H7 (cell line): ENCODE measurements around the gene TNFRSF8. TPM values are rescaled to one million over a fixed set of nuclear protein-coding genes. Genes with fewer than 3 reads are reported as not detected.

Experiments
- DNase-seq: peaks from one replicate; pipeline ENCODE4 v3.0.0; 2012
- H3K27me3 ChIP-seq: 2 replicates; pipeline ENCODE4 v1.6.0; 2011; ENCODE audit warnings: mild to moderate bottlenecking, low read length; ENCODE audit not compliant: control insufficient read depth, insufficient read depth
- H3K36me3 ChIP-seq: replicated peaks from 2 replicates; pipeline ENCODE4 v1.5.1; 2011; ENCODE audit warnings: low read length; ENCODE audit not compliant: control insufficient read depth, insufficient read depth
- H3K4me3 ChIP-seq: 2 replicates; pipeline ENCODE4 v1.5.1; 2011; ENCODE audit warnings: low read depth, mild to moderate bottlenecking, control low read depth, low read length, moderate library complexity; ENCODE audit not compliant: insufficient read depth
- total RNA-seq: library from RNA; depleted of rRNA; stranded (reverse); fragments of >200 nt; shearing (Covaris generic); gene quantifications from 2 replicates; pipeline ENCODE4 v1.2.3, GENCODE V29; 2014

TNFRSF8 gene
- total RNA-seq, 1 experiment from 2014 or later = 16.0 TPM

GRCh38 chr1:12049616-12050015, 13.5 kb upstream of the TNFRSF8 start:
- Histone ChIP-seq H3K36me3 (no peaks in the 10 kb centered on the region), H3K4me3 (no peak overlapping the region), H3K27me3 (no peaks in the 10 kb centered on the region)
- peak; percentile 49 for DNase-seq

GRCh38 chr1:12051361-12051760, 11.7 kb upstream of the TNFRSF8 start:
- no peak for DNase-seq
- Histone ChIP-seq H3K4me3 (no peak overlapping the region), H3K36me3 (no peaks in the 10 kb centered on the region), H3K27me3 (no peaks in the 10 kb centered on the region; the same call in 1 of the 2 replicates)

DNA sequence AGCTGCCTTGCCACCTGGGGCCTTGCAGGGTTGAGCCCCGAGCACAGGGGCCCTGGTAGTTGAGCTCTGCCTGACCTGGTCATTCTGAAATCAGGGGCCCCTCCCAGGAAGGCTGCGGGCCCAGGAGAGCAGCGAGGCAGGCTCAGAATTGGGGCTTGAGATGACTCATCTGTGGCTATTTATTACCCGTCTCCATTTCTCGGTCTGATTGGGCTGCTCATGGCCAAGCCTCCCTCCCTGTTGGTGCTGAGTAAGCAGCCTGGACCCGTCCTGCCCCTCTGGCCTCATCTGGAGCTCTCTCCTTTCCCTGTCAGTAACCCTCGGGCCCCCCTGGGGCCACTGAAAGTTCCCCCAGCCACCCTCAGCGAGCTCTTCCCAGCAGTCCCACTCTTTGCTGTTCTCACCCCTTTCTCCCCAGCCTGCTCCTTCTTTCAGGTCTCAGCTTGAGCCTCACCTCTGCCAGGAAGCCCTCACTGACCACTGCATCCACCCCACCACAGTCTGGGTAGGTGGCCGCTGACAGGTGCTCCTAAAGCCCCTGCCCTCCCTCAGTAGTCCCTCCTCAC, 11.0 kb upstream of the TNFRSF8 start:
- no peak overlapping the region for H3K4me3 ChIP-seq
- peak; percentile 74 for DNase-seq

DNA sequence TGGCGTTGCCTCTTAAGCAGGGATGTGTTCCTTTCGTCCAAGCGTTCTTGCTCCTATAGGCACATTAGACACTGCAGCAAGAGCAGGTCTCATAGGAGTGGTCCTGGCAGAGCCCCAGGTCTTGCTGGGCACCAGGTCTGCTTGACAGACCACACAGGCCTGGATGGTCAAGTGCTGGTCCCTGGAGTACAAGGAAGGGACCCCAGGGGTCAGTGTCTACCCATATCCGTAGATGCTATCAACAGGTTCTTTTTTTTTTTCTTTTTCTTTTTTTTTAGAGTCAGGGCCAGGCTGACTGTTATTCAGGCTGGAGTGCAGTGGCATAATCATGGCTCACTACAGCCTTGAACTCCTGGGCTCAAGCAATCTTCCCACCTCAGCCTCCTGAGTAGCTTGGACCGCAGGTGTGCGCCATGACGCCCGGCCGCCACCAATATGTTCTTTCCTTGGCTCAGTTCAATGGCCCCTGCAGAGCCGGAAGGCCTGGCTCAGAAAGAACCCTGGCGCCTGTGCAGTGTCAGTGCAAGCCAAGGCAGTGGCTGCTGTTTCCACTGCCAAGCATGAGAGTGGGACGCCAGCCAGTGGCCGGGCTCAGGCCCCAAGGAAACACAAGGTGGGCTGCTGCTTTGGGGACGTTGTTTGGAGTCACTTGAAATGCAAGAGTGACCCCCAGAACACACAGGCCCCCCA, 10.0 kb upstream of the TNFRSF8 start:
- no peak overlapping the region for H3K4me3 ChIP-seq
- H3K27me3 ChIP-seq = no peaks in the 10 kb centered on the region; the same call in 1 of the 2 replicates
- peak; percentile 73 for DNase-seq
- H3K36me3 ChIP-seq = no peaks in the 10 kb centered on the region

More for the DNA sequence above, 11.0 kb upstream of the TNFRSF8 start:
- no peaks in the 10 kb centered on the region for H3K36me3 ChIP-seq
- no peaks in the 10 kb centered on the region; the same call in 1 of the 2 replicates for H3K27me3 ChIP-seq

DNA sequence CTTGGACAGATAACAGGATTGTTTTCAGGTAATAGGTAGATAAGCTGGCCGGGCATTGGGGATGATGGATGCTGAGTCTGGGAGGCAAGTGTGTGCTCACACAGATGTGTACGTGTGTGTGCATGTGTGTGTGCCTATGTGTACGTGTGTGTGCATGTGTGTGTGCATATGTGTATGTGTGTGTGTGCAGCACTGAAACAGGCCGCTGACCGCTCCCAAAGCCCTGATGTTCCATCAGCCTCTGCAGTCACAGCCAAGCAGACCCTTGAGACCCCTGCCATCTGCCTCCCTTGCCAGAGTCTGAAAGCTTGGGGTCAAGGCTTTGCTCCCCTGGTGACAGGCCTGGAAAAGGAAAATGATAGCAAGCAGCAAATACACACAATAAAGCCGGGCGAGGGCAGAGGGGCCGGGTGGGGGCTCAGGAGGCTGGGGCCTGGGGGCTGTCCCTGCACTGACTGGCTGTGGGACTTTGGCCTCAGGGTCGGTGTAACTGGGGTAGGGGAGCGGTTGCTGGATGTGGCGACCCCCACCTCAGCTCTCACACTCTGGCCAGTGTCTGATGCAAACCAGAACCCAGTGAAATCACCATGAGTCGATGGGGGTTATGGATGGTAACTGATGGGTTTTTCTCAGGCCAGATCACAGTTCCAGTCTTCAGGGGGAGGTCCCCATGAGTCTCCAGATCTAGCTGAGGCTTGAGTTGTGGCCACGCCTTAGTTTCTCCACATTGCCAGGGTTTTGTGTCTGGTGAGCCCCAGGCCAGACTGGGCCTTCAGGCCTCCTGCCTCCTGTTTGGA, 9.2 kb upstream of the TNFRSF8 start:
- no peaks in the 10 kb centered on the region for H3K36me3 ChIP-seq
- DNase-seq = no peak
- H3K27me3 ChIP-seq = no peaks in the 10 kb centered on the region; the same call in 1 of the 2 replicates
- no peak overlapping the region for H3K4me3 ChIP-seq

- no peaks in the 10 kb centered on the region; the same call in 1 of the 2 replicates for H3K27me3 ChIP-seq
- DNase-seq = no peak
- no peak overlapping the region for H3K4me3 ChIP-seq
- no peaks in the 10 kb centered on the region for H3K36me3 ChIP-seq
Observed at GRCh38 chr1:12055259-12055658, 7.8 kb upstream of the TNFRSF8 start.

DNA sequence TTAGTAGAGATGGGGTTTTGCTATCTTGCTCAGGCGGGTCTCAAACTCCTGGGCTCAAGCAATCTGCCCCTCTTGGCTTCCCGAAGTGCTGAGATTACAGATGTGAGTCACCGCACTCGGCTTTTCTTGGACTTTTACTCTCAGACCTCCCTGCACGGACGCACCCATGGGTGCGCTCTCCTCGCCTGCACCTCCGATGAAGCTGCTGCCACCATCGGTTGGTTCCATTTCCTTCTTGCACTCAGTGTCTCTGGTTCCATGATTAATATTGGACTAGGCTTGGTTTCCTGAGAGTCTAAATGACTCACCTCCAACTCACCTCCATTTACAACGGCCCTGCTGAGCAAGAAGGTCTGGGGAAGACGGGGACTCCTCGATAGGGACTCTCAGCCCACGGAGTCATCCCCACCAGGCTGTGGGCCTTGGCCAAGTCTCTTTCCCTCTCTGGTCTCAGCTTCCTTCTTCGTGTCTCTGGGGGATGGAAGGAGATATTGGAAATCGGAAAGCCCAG, 6.7 kb upstream of the TNFRSF8 start:
- Histone ChIP-seq H3K4me3 (no peak overlapping the region), H3K36me3 (no peaks in the 10 kb centered on the region), H3K27me3 (no peaks in the 10 kb centered on the region; the same call in 1 of the 2 replicates)
- DNase-seq = no peak

GRCh38 chr1:12057382-12057781, 5.7 kb upstream of the TNFRSF8 start:
- DNase-seq = no peak
- no peaks in the 10 kb centered on the region; the same call in 1 of the 2 replicates for H3K27me3 ChIP-seq
- H3K4me3 ChIP-seq = no peak overlapping the region
- H3K36me3 ChIP-seq = no peaks in the 10 kb centered on the region

DNA sequence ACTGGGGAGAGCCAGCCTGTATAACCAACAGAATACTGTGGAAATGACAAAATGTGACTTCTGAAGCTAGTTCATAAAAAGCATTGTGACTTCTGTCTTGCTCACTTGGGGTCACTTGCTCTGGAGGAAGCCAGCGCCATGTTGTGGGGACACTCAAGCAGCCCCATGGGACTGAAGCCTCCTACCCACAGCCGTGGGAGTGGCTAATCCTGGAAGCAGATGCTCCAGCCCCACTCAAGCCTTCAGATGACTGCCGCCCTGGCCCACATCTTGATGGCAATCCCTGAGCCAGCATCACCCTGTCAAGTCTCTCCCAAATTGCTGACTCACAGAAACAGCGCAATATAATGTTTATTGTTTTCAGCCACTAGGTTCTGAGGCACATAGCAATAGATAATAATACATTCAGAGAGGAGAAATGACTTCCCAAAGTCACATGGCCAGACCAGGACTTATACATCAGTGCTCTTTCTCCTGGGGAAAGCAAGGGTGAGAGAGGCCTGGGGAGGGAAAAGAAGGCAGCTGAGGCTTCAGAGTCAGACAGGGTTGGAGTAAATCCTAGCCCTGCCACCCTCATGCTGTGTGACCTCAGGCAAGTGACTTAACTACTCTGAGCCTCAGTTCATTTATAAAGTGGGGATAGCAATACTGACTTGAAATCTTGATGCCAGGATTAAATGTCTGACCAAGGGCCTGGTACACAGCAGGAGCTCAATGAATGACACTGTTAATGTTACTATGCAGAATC, 5.0 kb upstream of the TNFRSF8 start:
- H3K36me3 ChIP-seq = no peaks in the 10 kb centered on the region
- no peak overlapping the region for H3K4me3 ChIP-seq
- H3K27me3 ChIP-seq = peaks cover 5% of the 10 kb centered on the region
- DNase-seq = no peak

- no peak overlapping the region for H3K4me3 ChIP-seq
- no peak for DNase-seq
- no peaks in the 10 kb centered on the region for H3K36me3 ChIP-seq
- H3K27me3 ChIP-seq = peaks cover 16% of the 10 kb centered on the region
Observed at GRCh38 chr1:12059226-12059625, 3.9 kb upstream of the TNFRSF8 start.

GRCh38 chr1:12059722-12060464, 3.2 kb upstream of the TNFRSF8 start:
- DNase-seq = no peak
- Histone ChIP-seq H3K27me3 (peaks cover 21% of the 10 kb centered on the region), H3K4me3 (no peak overlapping the region), H3K36me3 (no peaks in the 10 kb centered on the region)

DNA sequence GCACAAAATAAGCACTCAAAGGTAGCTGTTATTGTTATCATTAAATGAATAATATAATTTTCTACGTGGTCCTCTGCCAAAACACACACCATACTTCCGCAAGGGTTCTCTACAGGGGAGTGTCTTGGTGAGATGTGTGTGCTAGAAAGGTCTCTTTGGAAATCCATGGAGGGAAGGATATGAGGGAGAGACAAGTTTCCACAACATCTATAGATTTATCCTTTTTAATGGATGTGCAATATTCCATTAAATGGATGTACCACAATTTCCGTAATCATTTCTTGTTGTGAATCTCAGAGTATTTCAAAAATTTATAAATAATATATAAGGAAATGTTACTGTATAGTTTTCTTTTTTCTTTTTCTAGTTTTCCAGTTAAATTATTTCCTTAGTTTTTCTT, 2.6 kb upstream of the TNFRSF8 start:
- peaks cover 21% of the 10 kb centered on the region for H3K27me3 ChIP-seq

GRCh38 chr1:12064073-12064969, 1.2 kb downstream of the TNFRSF8 start:
- Histone ChIP-seq H3K4me3 (peak overlapping the region; percentile 57), H3K27me3 (peaks cover 21% of the 10 kb centered on the region), H3K36me3 (no peaks in the 10 kb centered on the region; the same call in 1 of the 2 replicates)
- DNase-seq = peak; percentile 51

More for the DNA sequence above, 2.6 kb upstream of the TNFRSF8 start:
- no peak overlapping the region for H3K4me3 ChIP-seq
- no peak for DNase-seq
- no peaks in the 10 kb centered on the region for H3K36me3 ChIP-seq
